ENCODE measurements around the gene THSD7B. TPM values are rescaled to one million over a fixed set of nuclear protein-coding genes. Genes with fewer than 3 reads are reported as not detected.

THSD7B gene
- total and polyA plus RNA-seq, 9 of the 15 experiments (the other 6 are each of a cell fraction or from before 2014, with no cell fraction given), result not detected

GRCh38 chr2:136766073-136766404 is 694 bp downstream of the THSD7B start:
- TF ChIP-seq SNIP1 (IDR thresholded peaks at IDR 0.05; ENCODE audit: low read depth) (no peak), ZNF511 (CRISPR knock-in tag; IDR thresholded peaks at IDR 0.05) (no peak)
- Histone ChIP-seq H2AFZ (ENCODE audit: low read depth, low read length) (no peak overlapping the region), H3K27ac (ENCODE audit: extremely low read depth, low read depth, low read length) (no peak overlapping the region), H3K79me2 (ENCODE audit: control insufficient read depth, insufficient read depth, low read length) (no peaks in the 10 kb centered on the region), H3K9me1 (ENCODE audit: control insufficient read depth, insufficient read depth, low read length) (no peaks in the 10 kb centered on the region), H3K9ac (ENCODE audit: insufficient read depth in 1 of 2, low read depth in 2 of 2, low read length in 2 of 2) (no peak overlapping the region), H3K4me1 (replicated peaks in 1 of 2; ENCODE audit: control insufficient read depth in 2 of 2, insufficient read depth in 2 of 2, low read length in 2 of 2) (no peaks in the 10 kb centered on the region), H3K36me3 (ENCODE audit: control insufficient read depth, insufficient read depth, low read length) (no peaks in the 10 kb centered on the region), H4K20me1 (replicated peaks; ENCODE audit: control insufficient read depth, insufficient read depth, low read length) (no peaks in the 10 kb centered on the region), H3K27me3 (ENCODE audit: control insufficient read depth in 2 of 2, insufficient read depth in 2 of 2, low read length in 2 of 2) (peaks cover 0 to 4% of the 10 kb centered on the region in 2 experiments; a peak in 1 of 5 replicates), H3K4me2 (ENCODE audit: insufficient read depth, low read length) (no peak overlapping the region), H3K9me3 (replicated peaks; ENCODE audit: control insufficient read depth, insufficient read depth, low read depth, low read length) (no peaks in the 10 kb centered on the region), H3K4me3 (no peak overlapping the region)
- POLR2A ChIA-PET, result no interaction called here
- no TSS peak for BruUV-seq (replicated peaks)
- ATAC-seq (no peak), FAIRE-seq (no peak), DNase-seq (ENCODE audit: extremely low read depth in 1 of 4, low spot score in 3 of 4) (no peak)
- in situ Hi-C loops (cut with MboI) (no loop called here), intact Hi-C loops (cut with micrococcal nuclease) (no loop called here)
- CTCF ChIA-PET (ENCODE audit: low intra/inter-chr PET ratio), result no interaction called here
- 0% methylated on average over 17 of the region's 17 CpGs for WGBS (ENCODE audit: insufficient coverage, low coverage, missing lambda C conversion rate)

- no peak overlapping the region for H3K27ac ChIP-seq (ENCODE audit: extremely low read depth, low read depth, low read length)
- no peaks in the 10 kb centered on the region for H3K9me1 ChIP-seq (ENCODE audit: control insufficient read depth, insufficient read depth, low read length)
- intact Hi-C loops (cut with micrococcal nuclease) (no loop called here), in situ Hi-C loops (cut with MboI) (no loop called here)
- H3K4me1 ChIP-seq (replicated peaks in 1 of 2; ENCODE audit: control insufficient read depth in 2 of 2, insufficient read depth in 2 of 2, low read length in 2 of 2), result no peaks in the 10 kb centered on the region
- ChIA-PET CTCF (ENCODE audit: low intra/inter-chr PET ratio) (no interaction called here), POLR2A (no interaction called here)
- H3K79me2 ChIP-seq (ENCODE audit: control insufficient read depth, insufficient read depth, low read length), result no peaks in the 10 kb centered on the region
- H4K20me1 ChIP-seq (replicated peaks; ENCODE audit: control insufficient read depth, insufficient read depth, low read length), result no peaks in the 10 kb centered on the region
- ATAC-seq, result no peak
- 5% methylated on average over 2 of the region's 2 CpGs for WGBS (ENCODE audit: insufficient coverage, low coverage, missing lambda C conversion rate)
- TF ChIP-seq DEAF1 (CRISPR knock-in tag; IDR thresholded peaks at IDR 0.05) (no peak), BRF1 (IDR thresholded peaks at IDR 0.05; ENCODE audit: borderline replicate concordance, extremely low read depth, insufficient read length) (no peak)
- no peak overlapping the region for H3K4me2 ChIP-seq (ENCODE audit: insufficient read depth, low read length)
- H3K9ac ChIP-seq (ENCODE audit: insufficient read depth in 1 of 2, low read depth in 2 of 2, low read length in 2 of 2), result no peak overlapping the region
- no peaks in the 10 kb centered on the region for H3K9me3 ChIP-seq (replicated peaks; ENCODE audit: control insufficient read depth, insufficient read depth, low read depth, low read length)
- no TSS peak for BruUV-seq (replicated peaks)
- DNase-seq (ENCODE audit: extremely low read depth in 1 of 4, low spot score in 3 of 4), result no peak
- H3K4me3 ChIP-seq, result no peak overlapping the region
- H2AFZ ChIP-seq (ENCODE audit: low read depth, low read length), result no peak overlapping the region
- H3K36me3 ChIP-seq (ENCODE audit: control insufficient read depth, insufficient read depth, low read length), result no peaks in the 10 kb centered on the region
- FAIRE-seq, result no peak
- H3K27me3 ChIP-seq (ENCODE audit: control insufficient read depth in 2 of 2, insufficient read depth in 2 of 2, low read length in 2 of 2), result peaks cover 0 to 4% of the 10 kb centered on the region in 2 experiments; a peak in 1 of 5 replicates
These were observed 1.7 kb downstream of the THSD7B start for GRCh38 chr2:136767030-136767429.

All from K562 (cell line).